CD4-positive, CD25-positive, alpha-beta regulatory T cell (primary cell): ENCODE measurements around the gene MMRN2. TPM values are rescaled to one million over a fixed set of nuclear protein-coding genes. Genes with fewer than 3 reads are reported as not detected.

Experiments used
- ATAC-seq, 2 donors: fragments of 150-1000 bp; cut with Tn5 transposase; one replicate each; pipeline ENCODE4 v1.10.0; 2021; ENCODE audit warnings: low read depth in 2 of 2, moderate number of reproducible peaks in 2 of 2, moderate library complexity in 1 of 2
- DNase-seq, 3 donors: peaks; one replicate each; pipeline versions ENCODE4 v3.0.0 to v3.0.0-alpha.2; 2012 to 2022; ENCODE audit warnings: mixed read lengths in 1 of 3
- H3K27ac ChIP-seq: one replicate; pipeline ENCODE4 v1.7.0; 2013; ENCODE audit warnings: mild to moderate bottlenecking, low read length; ENCODE audit not compliant: insufficient read depth, poor library complexity, severe bottlenecking
- H3K27me3 ChIP-seq: one replicate; pipeline ENCODE4 v1.7.0; 2013; ENCODE audit warnings: low read length; ENCODE audit not compliant: control insufficient read depth, insufficient read depth
- H3K36me3 ChIP-seq: one replicate; pipeline ENCODE4 v1.7.0; 2013; ENCODE audit warnings: mild to moderate bottlenecking, low read length, moderate library complexity; ENCODE audit not compliant: control insufficient read depth, insufficient read depth
- H3K4me1 ChIP-seq: 2 replicates; pipeline ENCODE4 v1.7.0; 2013; ENCODE audit warnings: mild to moderate bottlenecking, low read length; ENCODE audit not compliant: insufficient read depth, control insufficient read depth, poor library complexity, severe bottlenecking
- H3K4me3 ChIP-seq: one replicate; pipeline ENCODE4 v1.7.0; 2013; ENCODE audit warnings: low read depth, mild to moderate bottlenecking, low read length, moderate library complexity
- H3K9me3 ChIP-seq, 2 experiments: 1 replicate in 1 of 2; 2 replicates in 1 of 2; pipeline ENCODE4 v1.7.0; 2013; ENCODE audit warnings: low read length in 2 of 2, mild to moderate bottlenecking in 1 of 2, moderate library complexity in 1 of 2; ENCODE audit not compliant: control insufficient read depth in 2 of 2
- H3K27ac Mint-ChIP-seq, 3 donors: one replicate each; pipeline ENCODE4 v1.8.0; 2020 to 2022; ENCODE audit warnings: mild to moderate bottlenecking in 3 of 3, mixed read lengths in 3 of 3, moderate library complexity in 2 of 3
- H3K27me3 Mint-ChIP-seq: one replicate; pipeline ENCODE4 v1.8.0; 2022; ENCODE audit warnings: mild to moderate bottlenecking, mixed read lengths
- H3K36me3 Mint-ChIP-seq: one replicate; pipeline ENCODE4 v1.8.0; 2020; ENCODE audit warnings: mixed read lengths
- H3K4me1 Mint-ChIP-seq, 4 donors: one replicate each; pipeline ENCODE4 v1.8.0; 2020 to 2022; ENCODE audit warnings: mixed read lengths in 4 of 4, mild to moderate bottlenecking in 1 of 4
- H3K4me3 Mint-ChIP-seq, 4 donors: one replicate each; pipeline ENCODE4 v1.8.0; 2020 to 2022; ENCODE audit warnings: mild to moderate bottlenecking in 4 of 4, mixed read lengths in 4 of 4, moderate library complexity in 3 of 4
- H3K9me3 Mint-ChIP-seq, 7 donors: one replicate each; pipeline ENCODE4 v1.8.0; 2020 to 2022; ENCODE audit warnings: mixed read lengths in 7 of 7, mild to moderate bottlenecking in 3 of 7, moderate library complexity in 2 of 7
- polyA plus RNA-seq, 4 donors: library from polyadenylated mRNA; unstranded; fragments of 300-500 nt; fragmentation: Illumina TruSeq; gene quantifications; one replicate each; pipeline ENCODE4 v1.2.3, GENCODE V29; 2021
- total RNA-seq: library from RNA; stranded (reverse); gene quantifications from one replicate; pipeline ENCODE4 v1.2.3, GENCODE V29; 2022

The MMRN2 gene
- total and polyA plus RNA-seq, 5 donors from 2014 or later: 0.17 to 1.2 (median 0.33) TPM; not detected in 1

GRCh38 chr10:86972613-86973380 is 15.4 kb upstream of the MMRN2 start:
- no peaks in the 10 kb centered on the region for H3K9me3 ChIP-seq
- H3K4me1 ChIP-seq: peaks cover 37% of the 10 kb centered on the region
- no peaks in the 10 kb centered on the region for H3K9me3 Mint-ChIP-seq
- ATAC-seq: no peak
- no peaks in the 10 kb centered on the region for H3K36me3 ChIP-seq
- DNase-seq: no peak
- H3K27ac ChIP-seq: no peak overlapping the region
- no peaks in the 10 kb centered on the region for H3K27me3 ChIP-seq
- H3K4me3 Mint-ChIP-seq: peak overlapping the region; percentile 7 to 76 (median 48)
- peak overlapping the region; percentile 87 to 98 (median 89) for H3K27ac Mint-ChIP-seq
- peaks cover 10% of the 10 kb centered on the region for H3K27me3 Mint-ChIP-seq
- H3K4me3 ChIP-seq: no peak overlapping the region
- H3K36me3 Mint-ChIP-seq: no peaks in the 10 kb centered on the region
- H3K4me1 Mint-ChIP-seq: peaks cover 0 to 39% (median 4%) of the 10 kb centered on the region in 4 donors

GRCh38 chr10:86971232-86971991 is 14.0 kb upstream of the MMRN2 start:
- peaks cover 49% of the 10 kb centered on the region for H3K4me1 ChIP-seq
- peak overlapping the region; percentile 94 for H3K27ac ChIP-seq
- peaks cover 4% of the 10 kb centered on the region for H3K27me3 Mint-ChIP-seq
- H3K4me1 Mint-ChIP-seq: peaks cover 0 to 48% (median 7%) of the 10 kb centered on the region in 4 donors
- H3K9me3 ChIP-seq: no peaks in the 10 kb centered on the region
- peak overlapping the region; percentile 84 to 90 (median 86) for H3K4me3 Mint-ChIP-seq
- ATAC-seq: peak; percentile 88 to 89
- H3K4me3 ChIP-seq: no peak overlapping the region
- no peaks in the 10 kb centered on the region for H3K9me3 Mint-ChIP-seq
- no peaks in the 10 kb centered on the region for H3K27me3 ChIP-seq
- H3K27ac Mint-ChIP-seq: peak overlapping the region; percentile 87 to 97 (median 93)
- H3K36me3 ChIP-seq: no peaks in the 10 kb centered on the region
- no peaks in the 10 kb centered on the region for H3K36me3 Mint-ChIP-seq
- DNase-seq: peak; percentile 87 to 94 (median 93)

- Histone ChIP-seq H3K4me3 (no peak overlapping the region), H3K4me1 (peaks cover 54% of the 10 kb centered on the region), H3K27ac (peak overlapping the region; percentile 94), H3K36me3 (no peaks in the 10 kb centered on the region), H3K9me3 (no peaks in the 10 kb centered on the region), H3K27me3 (no peaks in the 10 kb centered on the region)
- Mint-ChIP-seq H3K9me3 (no peaks in the 10 kb centered on the region), H3K27ac (peak overlapping the region; percentile 86 to 91 (median 87)), H3K4me3 (peak overlapping the region; percentile 81 to 90 (median 86)), H3K4me1 (peaks cover 0 to 53% (median 11%) of the 10 kb centered on the region in 4 donors), H3K27me3 (peaks cover 4% of the 10 kb centered on the region), H3K36me3 (no peaks in the 10 kb centered on the region)
- DNase-seq (no peak), ATAC-seq (no peak)
Measured at GRCh38 chr10:86970982-86971231, 13.5 kb upstream of the MMRN2 start.

GRCh38 chr10:86970162-86970981 is 13.0 kb upstream of the MMRN2 start:
- no peaks in the 10 kb centered on the region for H3K27me3 ChIP-seq
- H3K36me3 ChIP-seq: no peaks in the 10 kb centered on the region
- Mint-ChIP-seq H3K27ac (peak overlapping the region; percentile 86 to 91 (median 87)), H3K27me3 (peaks cover 4% of the 10 kb centered on the region), H3K36me3 (no peaks in the 10 kb centered on the region), H3K9me3 (no peaks in the 10 kb centered on the region), H3K4me3 (peak overlapping the region; percentile 81 to 90 (median 86)), H3K4me1 (peaks cover 0 to 58% (median 15%) of the 10 kb centered on the region in 4 donors)
- DNase-seq (no peak), ATAC-seq (no peak)
- H3K27ac ChIP-seq: peak overlapping the region; percentile 94
- no peaks in the 10 kb centered on the region for H3K9me3 ChIP-seq
- H3K4me1 ChIP-seq: peaks cover 58% of the 10 kb centered on the region
- peak overlapping the region; percentile 37 for H3K4me3 ChIP-seq

- no peaks in the 10 kb centered on the region for H3K36me3 Mint-ChIP-seq
- no peaks in the 10 kb centered on the region for H3K9me3 ChIP-seq
- H3K9me3 Mint-ChIP-seq: no peaks in the 10 kb centered on the region
- ATAC-seq (no peak), DNase-seq (no peak)
- H3K36me3 ChIP-seq: no peaks in the 10 kb centered on the region
- no peak overlapping the region for H3K4me3 ChIP-seq
- H3K4me1 ChIP-seq: peaks cover 58% of the 10 kb centered on the region
- peaks cover 0 to 58% (median 15%) of the 10 kb centered on the region in 4 donors for H3K4me1 Mint-ChIP-seq
- peak overlapping the region in 2 of 3 donors; percentile 42 to 66 for H3K27ac Mint-ChIP-seq
- peaks cover 4% of the 10 kb centered on the region for H3K27me3 Mint-ChIP-seq
- H3K4me3 Mint-ChIP-seq: peak overlapping the region; percentile 72 to 81 (median 72)
- H3K27me3 ChIP-seq: no peaks in the 10 kb centered on the region
- H3K27ac ChIP-seq: no peak overlapping the region
Measured at GRCh38 chr10:86969421-86970041, 12.1 kb upstream of the MMRN2 start.

- Mint-ChIP-seq H3K9me3 (no peaks in the 10 kb centered on the region), H3K36me3 (no peaks in the 10 kb centered on the region), H3K4me3 (peak overlapping the region in 3 of 4 donors; percentile 53 to 72 (median 60)), H3K27ac (peak overlapping the region in 2 of 3 donors; percentile 42 to 66), H3K27me3 (peaks cover 5% of the 10 kb centered on the region), H3K4me1 (peaks cover 0 to 58% (median 15%) of the 10 kb centered on the region in 4 donors)
- peaks cover 58% of the 10 kb centered on the region for H3K4me1 ChIP-seq
- H3K4me3 ChIP-seq: no peak overlapping the region
- H3K9me3 ChIP-seq: no peaks in the 10 kb centered on the region
- no peak overlapping the region for H3K27ac ChIP-seq
- DNase-seq (no peak), ATAC-seq (no peak)
- no peaks in the 10 kb centered on the region for H3K27me3 ChIP-seq
- no peaks in the 10 kb centered on the region for H3K36me3 ChIP-seq
Measured at GRCh38 chr10:86968994-86969355, 11.6 kb upstream of the MMRN2 start.
